ENCODE measurements around the gene CCDC148. TPM values are rescaled to one million over a fixed set of nuclear protein-coding genes. Genes with fewer than 3 reads are reported as not detected.
"Not testable (repeated sequence)": the region's sequence is repeated elsewhere in the genome, so short reads cannot be mapped to it uniquely, and the experiment has no call there.

CCDC148 gene
- total RNA-seq, 1 donor from 2014 or later: 16.0 TPM

GRCh38 chr2:158482594-158482993 lies 26.0 kb upstream of the CCDC148 start:
- peak; percentile 84 for DNase-seq (ENCODE audit: low read depth)

- no peak for DNase-seq (ENCODE audit: low read depth)
Measured at GRCh38 chr2:158481116-158481515, 24.6 kb upstream of the CCDC148 start.

GRCh38 chr2:158478816-158479215 lies 22.3 kb upstream of the CCDC148 start:
- no peak for DNase-seq (ENCODE audit: low read depth)

GRCh38 chr2:158478237-158478636 lies 21.7 kb upstream of the CCDC148 start:
- no peak for DNase-seq (ENCODE audit: low read depth)

GRCh38 chr2:158477202-158477601 lies 20.6 kb upstream of the CCDC148 start:
- no peak for DNase-seq (ENCODE audit: low read depth)

GRCh38 chr2:158474526-158475011 lies 18.0 kb upstream of the CCDC148 start:
- DNase-seq (ENCODE audit: low read depth): not testable (repeated sequence)

- DNase-seq (ENCODE audit: low read depth): no peak
Measured at GRCh38 chr2:158473719-158474392, 17.3 kb upstream of the CCDC148 start.

GRCh38 chr2:158473300-158473699 lies 16.7 kb upstream of the CCDC148 start:
- not testable (repeated sequence) for DNase-seq (ENCODE audit: low read depth)

GRCh38 chr2:158472829-158473228 lies 16.3 kb upstream of the CCDC148 start:
- not testable (repeated sequence) for DNase-seq (ENCODE audit: low read depth)

GRCh38 chr2:158467248-158467647 lies 10.7 kb upstream of the CCDC148 start:
- no peak for DNase-seq (ENCODE audit: low read depth)

- DNase-seq (ENCODE audit: low read depth): no peak
Measured at GRCh38 chr2:158464426-158465281, 8.1 kb upstream of the CCDC148 start.

- DNase-seq (ENCODE audit: low read depth): no peak
Measured at GRCh38 chr2:158463496-158464095, 7.0 kb upstream of the CCDC148 start.

- peak; percentile 39 for DNase-seq (ENCODE audit: low read depth)
Measured at GRCh38 chr2:158460632-158461297, 4.2 kb upstream of the CCDC148 start.

GRCh38 chr2:158459161-158460003 lies 2.8 kb upstream of the CCDC148 start:
- DNase-seq (ENCODE audit: low read depth): peak; percentile 49

GRCh38 chr2:158458617-158458920 lies 2.0 kb upstream of the CCDC148 start:
- DNase-seq (ENCODE audit: low read depth): no peak

GRCh38 chr2:158457826-158458616 lies 1.5 kb upstream of the CCDC148 start:
- DNase-seq (ENCODE audit: low read depth): peak; percentile 63

GRCh38 chr2:158457092-158457825 lies 706 bp upstream of the CCDC148 start:
- peak; percentile 33 for DNase-seq (ENCODE audit: low read depth)

GRCh38 chr2:158443606-158444005 lies 12.9 kb downstream of the CCDC148 start:
- DNase-seq (ENCODE audit: low read depth): no peak

GRCh38 chr2:158439062-158439461 lies 17.5 kb downstream of the CCDC148 start:
- DNase-seq (ENCODE audit: low read depth): not testable (repeated sequence)

- DNase-seq (ENCODE audit: low read depth): not testable (repeated sequence)
Measured at GRCh38 chr2:158433716-158434115, 22.8 kb downstream of the CCDC148 start.

Measured in renal cortical epithelial cell (primary cell).